GM21390 (cell line): ENCODE measurements around the gene MTMR3.

ENCODE experiments used
- ATAC-seq: cut with Tn5 transposase; IDR thresholded peaks from one replicate; pipeline ENCODE4 v1.9.1; 2021; ENCODE audit not compliant: unreplicated experiment

MTMR3 gene

GRCh38 chr22:29998627-29999384 is 115.8 kb downstream of the MTMR3 start:
- no peak for ATAC-seq

GRCh38 chr22:30000566-30000965 is 117.6 kb downstream of the MTMR3 start:
- ATAC-seq: no peak

- no peak for ATAC-seq
These were observed 118.5 kb downstream of the MTMR3 start for GRCh38 chr22:30001459-30001858.

GRCh38 chr22:30002861-30003486 is 120.0 kb downstream of the MTMR3 start:
- ATAC-seq: no peak

GRCh38 chr22:30004101-30004500 is 121.1 kb downstream of the MTMR3 start:
- ATAC-seq: no peak

- no peak for ATAC-seq
These were observed 121.7 kb downstream of the MTMR3 start for GRCh38 chr22:30004694-30005093.

- ATAC-seq: no peak
These were observed 122.4 kb downstream of the MTMR3 start for GRCh38 chr22:30005213-30005857.

GRCh38 chr22:30007361-30007760 is 124.4 kb downstream of the MTMR3 start:
- no peak for ATAC-seq

GRCh38 chr22:30008401-30008800 is 125.4 kb downstream of the MTMR3 start:
- ATAC-seq: no peak

GRCh38 chr22:30009478-30009877 is 126.5 kb downstream of the MTMR3 start:
- no peak for ATAC-seq

GRCh38 chr22:30010789-30011405 is 127.9 kb downstream of the MTMR3 start:
- no peak for ATAC-seq

- ATAC-seq: no peak
These were observed 130.2 kb downstream of the MTMR3 start for GRCh38 chr22:30013201-30013600.

- no peak for ATAC-seq
These were observed 131.3 kb downstream of the MTMR3 start for GRCh38 chr22:30014244-30014643.

- ATAC-seq: no peak
These were observed 132.3 kb downstream of the MTMR3 start for GRCh38 chr22:30015229-30015797.

GRCh38 chr22:30015846-30016245 is 132.9 kb downstream of the MTMR3 start:
- no peak for ATAC-seq

- no peak for ATAC-seq
These were observed 133.6 kb downstream of the MTMR3 start for GRCh38 chr22:30016596-30016995.

- ATAC-seq: no peak
These were observed 134.6 kb downstream of the MTMR3 start for GRCh38 chr22:30017375-30018223.

- ATAC-seq: no peak
These were observed 137.5 kb downstream of the MTMR3 start for GRCh38 chr22:30020511-30020910.

GRCh38 chr22:30021338-30021737 is 138.4 kb downstream of the MTMR3 start:
- ATAC-seq: no peak

GRCh38 chr22:30021881-30022619 is 139.1 kb downstream of the MTMR3 start:
- ATAC-seq: no peak
